ENCODE data around the gene SCUBE1. TPM values are rescaled to one million over a fixed set of nuclear protein-coding genes. Genes with fewer than 3 reads are reported as not detected.

Gene SCUBE1
- total and polyA plus RNA-seq, 2 experiments from 2014 or later: 2.1 to 2.2 TPM

- whole genome bisulfite sequencing (ENCODE audit: low lambda C conversion rate, missing lambda C conversion rate): 94% methylated on average over 11 of the region's 11 CpGs
- no peak for TF ChIP-seq EZH2 (IDR thresholded peaks at IDR 0.05; ENCODE audit: borderline replicate concordance)
- TF ChIP-seq, protein P1, sequence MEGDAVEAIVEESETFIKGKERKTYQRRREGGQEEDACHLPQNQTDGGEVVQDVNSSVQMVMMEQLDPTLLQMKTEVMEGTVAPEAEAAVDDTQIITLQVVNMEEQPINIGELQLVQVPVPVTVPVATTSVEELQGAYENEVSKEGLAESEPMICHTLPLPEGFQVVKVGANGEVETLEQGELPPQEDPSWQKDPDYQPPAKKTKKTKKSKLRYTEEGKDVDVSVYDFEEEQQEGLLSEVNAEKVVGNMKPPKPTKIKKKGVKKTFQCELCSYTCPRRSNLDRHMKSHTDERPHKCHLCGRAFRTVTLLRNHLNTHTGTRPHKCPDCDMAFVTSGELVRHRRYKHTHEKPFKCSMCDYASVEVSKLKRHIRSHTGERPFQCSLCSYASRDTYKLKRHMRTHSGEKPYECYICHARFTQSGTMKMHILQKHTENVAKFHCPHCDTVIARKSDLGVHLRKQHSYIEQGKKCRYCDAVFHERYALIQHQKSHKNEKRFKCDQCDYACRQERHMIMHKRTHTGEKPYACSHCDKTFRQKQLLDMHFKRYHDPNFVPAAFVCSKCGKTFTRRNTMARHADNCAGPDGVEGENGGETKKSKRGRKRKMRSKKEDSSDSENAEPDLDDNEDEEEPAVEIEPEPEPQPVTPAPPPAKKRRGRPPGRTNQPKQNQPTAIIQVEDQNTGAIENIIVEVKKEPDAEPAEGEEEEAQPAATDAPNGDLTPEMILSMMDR (IDR thresholded peaks at IDR 0.05; ENCODE audit: poor library complexity): no peak
- no peak for TF ChIP-seq EZH2phosphoT487 (IDR thresholded peaks at IDR 0.05; ENCODE audit: low read depth, severe bottlenecking, unreplicated experiment)
- H3K9me2 ChIP-seq (replicated peaks; ENCODE audit: insufficient read depth): no peaks in the 10 kb centered on the region
- peaks cover 28% of the 10 kb centered on the region for H3K27me3 ChIP-seq
- H3K4me1 ChIP-seq (ENCODE audit: insufficient read depth): no peaks in the 10 kb centered on the region
- H2AFZ ChIP-seq: no peak overlapping the region
- no peaks in the 10 kb centered on the region for H3K79me2 ChIP-seq
- no peak overlapping the region for H3K27ac ChIP-seq
- no peak overlapping the region for H3K4me2 ChIP-seq
- H3K36me3 ChIP-seq (replicated peaks; ENCODE audit: insufficient read depth, low read depth): no peaks in the 10 kb centered on the region
- DNase-seq (ENCODE audit: low spot score): no peak
- no peaks in the 10 kb centered on the region for H4K20me1 ChIP-seq (ENCODE audit: insufficient read depth, poor library complexity, severe bottlenecking)
- no peaks in the 10 kb centered on the region for H3K9me3 ChIP-seq (ENCODE audit: low read depth)
- H3K4me3 ChIP-seq: no peak overlapping the region
Measured at GRCh38 chr22:43337385-43337784, 5.8 kb downstream of the SCUBE1 start.

- peaks cover 5% of the 10 kb centered on the region for H3K27me3 ChIP-seq
- H3K4me1 ChIP-seq (ENCODE audit: insufficient read depth): no peaks in the 10 kb centered on the region
- H3K4me3 ChIP-seq: no peak overlapping the region
- H3K9me2 ChIP-seq (replicated peaks; ENCODE audit: insufficient read depth): no peaks in the 10 kb centered on the region
- H2AFZ ChIP-seq: no peak overlapping the region
- DNase-seq (ENCODE audit: low spot score): no peak
- TF ChIP-seq EZH2phosphoT487 (IDR thresholded peaks at IDR 0.05; ENCODE audit: low read depth, severe bottlenecking, unreplicated experiment) (no peak), EZH2 (IDR thresholded peaks at IDR 0.05; ENCODE audit: borderline replicate concordance) (no peak)
- TF ChIP-seq, protein P1 (IDR thresholded peaks at IDR 0.05; ENCODE audit: poor library complexity): no peak
- 94% methylated on average over 4 of the region's 4 CpGs for WGBS (ENCODE audit: low lambda C conversion rate, missing lambda C conversion rate)
- no peak overlapping the region for H3K4me2 ChIP-seq
- H3K9me3 ChIP-seq (ENCODE audit: low read depth): no peaks in the 10 kb centered on the region
- no peaks in the 10 kb centered on the region for H3K79me2 ChIP-seq
- H3K27ac ChIP-seq: no peak overlapping the region
- no peaks in the 10 kb centered on the region for H3K36me3 ChIP-seq (replicated peaks; ENCODE audit: insufficient read depth, low read depth)
- H4K20me1 ChIP-seq (ENCODE audit: insufficient read depth, poor library complexity, severe bottlenecking): no peaks in the 10 kb centered on the region
Measured at GRCh38 chr22:43334378-43334777, 8.8 kb downstream of the SCUBE1 start.

- H3K4me1 ChIP-seq (ENCODE audit: insufficient read depth): no peaks in the 10 kb centered on the region
- no peaks in the 10 kb centered on the region for H3K79me2 ChIP-seq
- no peaks in the 10 kb centered on the region for H4K20me1 ChIP-seq (ENCODE audit: insufficient read depth, poor library complexity, severe bottlenecking)
- H3K9me3 ChIP-seq (ENCODE audit: low read depth): no peaks in the 10 kb centered on the region
- H3K4me3 ChIP-seq: no peak overlapping the region
- no peak for DNase-seq (ENCODE audit: low spot score)
- TF ChIP-seq EZH2 (IDR thresholded peaks at IDR 0.05; ENCODE audit: borderline replicate concordance) (no peak), EZH2phosphoT487 (IDR thresholded peaks at IDR 0.05; ENCODE audit: low read depth, severe bottlenecking, unreplicated experiment) (no peak)
- TF ChIP-seq, protein P1 (IDR thresholded peaks at IDR 0.05; ENCODE audit: poor library complexity): no peak
- H3K36me3 ChIP-seq (replicated peaks; ENCODE audit: insufficient read depth, low read depth): no peaks in the 10 kb centered on the region
- no peaks in the 10 kb centered on the region for H3K9me2 ChIP-seq (replicated peaks; ENCODE audit: insufficient read depth)
- H2AFZ ChIP-seq: no peak overlapping the region
- H3K4me2 ChIP-seq: no peak overlapping the region
- H3K27ac ChIP-seq: no peak overlapping the region
- H3K27me3 ChIP-seq: peaks cover 4% of the 10 kb centered on the region
- WGBS (ENCODE audit: low lambda C conversion rate, missing lambda C conversion rate): 83% methylated on average over 2 of the region's 2 CpGs
Measured at GRCh38 chr22:43333978-43334377, 9.2 kb downstream of the SCUBE1 start.

DNA sequence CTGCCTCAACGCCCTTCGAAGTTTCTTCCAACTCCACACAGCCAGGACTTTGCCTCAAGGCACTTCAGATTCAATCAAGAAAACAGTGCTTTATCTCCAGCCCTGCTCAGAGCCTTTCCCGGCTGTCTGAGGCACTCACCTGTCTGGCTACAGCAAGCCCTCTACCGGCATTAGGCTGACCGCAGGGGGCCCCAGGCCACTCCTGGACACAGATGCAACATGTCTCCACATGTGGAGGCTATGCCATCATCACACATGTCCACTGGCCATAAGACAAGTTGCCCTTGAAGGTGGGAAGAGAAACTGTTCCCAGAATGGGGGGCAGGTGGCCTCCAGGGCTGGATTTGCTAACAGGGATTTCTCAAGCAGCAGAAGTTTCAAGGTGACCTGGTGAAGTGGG, 10.0 kb downstream of the SCUBE1 start:
- 59% methylated on average over 5 of the region's 5 CpGs for WGBS (ENCODE audit: low lambda C conversion rate, missing lambda C conversion rate)
- no peak overlapping the region for H3K4me3 ChIP-seq
- no peaks in the 10 kb centered on the region for H3K4me1 ChIP-seq (ENCODE audit: insufficient read depth)
- no peak overlapping the region for H3K27ac ChIP-seq
- no peak for TF ChIP-seq EZH2phosphoT487 (IDR thresholded peaks at IDR 0.05; ENCODE audit: low read depth, severe bottlenecking, unreplicated experiment)
- no peak for TF ChIP-seq EZH2 (IDR thresholded peaks at IDR 0.05; ENCODE audit: borderline replicate concordance)
- TF ChIP-seq, protein P1 (IDR thresholded peaks at IDR 0.05; ENCODE audit: poor library complexity): no peak
- H2AFZ ChIP-seq: no peak overlapping the region
- H3K27me3 ChIP-seq: no peaks in the 10 kb centered on the region
- no peaks in the 10 kb centered on the region for H3K36me3 ChIP-seq (replicated peaks; ENCODE audit: insufficient read depth, low read depth)
- H4K20me1 ChIP-seq (ENCODE audit: insufficient read depth, poor library complexity, severe bottlenecking): no peaks in the 10 kb centered on the region
- DNase-seq (ENCODE audit: low spot score): no peak
- H3K4me2 ChIP-seq: no peak overlapping the region
- H3K79me2 ChIP-seq: no peaks in the 10 kb centered on the region
- H3K9me3 ChIP-seq (ENCODE audit: low read depth): no peaks in the 10 kb centered on the region
- no peaks in the 10 kb centered on the region for H3K9me2 ChIP-seq (replicated peaks; ENCODE audit: insufficient read depth)
